A673 (cell line): ENCODE data around the gene SLC24A4. TPM values are rescaled to one million over a fixed set of nuclear protein-coding genes. Genes with fewer than 3 reads are reported as not detected.

Source experiments
- BruUV-seq: library from RNA; stranded (reverse); fragments of 400-500 nt; replicated peaks from 2 replicates; lab custom pipeline; 2021; lab: Mats Ljungman, UMichigan
- CTCF ChIA-PET: fragments of 300-600 bp; sonication (Branson Sonifier 250); formaldehyde crosslinking; loops from one replicate; lab custom pipeline; 2022; ENCODE audit warnings: antibody characterized with exemption; lab: Charles Lee
- POLR2A ChIA-PET: fragments of 300-600 bp; sonication (Branson Sonifier 250); formaldehyde crosslinking; loops from one replicate; lab custom pipeline; 2022; ENCODE audit warnings: antibody characterized with exemption; ENCODE audit not compliant: low non-redundant PET; lab: Charles Lee
- DNase-seq: peaks from one replicate; pipeline ENCODE4 v3.0.0-alpha.2; 2015; ENCODE audit warnings: low spot score
- H3K27ac ChIP-seq: fragments of 200-600 bp; sonication (generic); 2 replicates; pipeline ENCODE4 v1.5.1; 2016; ENCODE audit warnings: mixed run types, low read depth, mild to moderate bottlenecking, mixed read lengths, antibody characterized with exemption, low read length; ENCODE audit not compliant: poor library complexity, severe bottlenecking
- H3K27me3 ChIP-seq: fragments of 200-600 bp; sonication (generic); replicated peaks from 2 replicates; pipeline ENCODE4 v1.6.1; 2017; ENCODE audit warnings: mixed run types, low read depth, mild to moderate bottlenecking, mixed read lengths, antibody characterized with exemption, low read length; ENCODE audit not compliant: insufficient read depth, poor library complexity
- H3K36me3 ChIP-seq: fragments of 200-600 bp; sonication (generic); 2 replicates; pipeline ENCODE4 v1.6.1; 2016; ENCODE audit warnings: mixed run types, mild to moderate bottlenecking, mixed read lengths, antibody characterized with exemption, low read length; ENCODE audit not compliant: insufficient read depth, poor library complexity, severe bottlenecking
- H3K4me1 ChIP-seq: fragments of 200-600 bp; sonication (generic); 2 replicates; pipeline ENCODE4 v1.6.1; 2017; ENCODE audit warnings: mixed run types, mild to moderate bottlenecking, mixed read lengths, antibody characterized with exemption, low read length; ENCODE audit not compliant: insufficient read depth, poor library complexity, severe bottlenecking
- H3K4me3 ChIP-seq: fragments of 200-600 bp; sonication (generic); 2 replicates; pipeline ENCODE4 v1.5.1; 2016; ENCODE audit warnings: low read depth, mixed run types, mild to moderate bottlenecking, mixed read lengths, low read length; ENCODE audit not compliant: poor library complexity, severe bottlenecking
- H3K9me3 ChIP-seq: fragments of 200-600 bp; sonication (generic); 2 replicates; pipeline ENCODE4 v1.6.1; 2016; ENCODE audit warnings: mixed run types, low read depth, mild to moderate bottlenecking, mixed read lengths, antibody characterized with exemption, low read length; ENCODE audit not compliant: poor library complexity, severe bottlenecking
- EZH2 ChIP-seq: fragments of 200-600 bp; sonication (generic); IDR thresholded peaks from 2 replicates; pipeline ENCODE4 v1.6.1; 2017; ENCODE audit warnings: borderline replicate concordance, low read depth, mild to moderate bottlenecking, mixed read lengths, antibody characterized with exemption, low read length; ENCODE audit not compliant: poor library complexity, severe bottlenecking
- intact Hi-C: fragments of 100-400 bp; cut with micrococcal nuclease; formaldehyde crosslinking; loops from one replicate; pipeline ENCODE4 v1.10.0; 2022; ENCODE audit not compliant: unreplicated experiment
- total RNA-seq: library from RNA; stranded (reverse); gene quantifications from 2 replicates; pipeline ENCODE4 v1.2.3, GENCODE V29; 2021
- TF ChIP-seq, protein P1 (sequence below): fragments of 300-800, 200-600 bp; sonication (generic); conservative IDR thresholded peaks from 2 replicates; pipeline ENCODE4 v1.5.1; 2017; ENCODE audit warnings: low read depth, mild to moderate bottlenecking, antibody characterized with exemption, low read length, moderate library complexity, mixed read lengths

Gene SLC24A4
- total RNA-seq, 1 experiment from 2014 or later, result 0.15 TPM

DNA sequence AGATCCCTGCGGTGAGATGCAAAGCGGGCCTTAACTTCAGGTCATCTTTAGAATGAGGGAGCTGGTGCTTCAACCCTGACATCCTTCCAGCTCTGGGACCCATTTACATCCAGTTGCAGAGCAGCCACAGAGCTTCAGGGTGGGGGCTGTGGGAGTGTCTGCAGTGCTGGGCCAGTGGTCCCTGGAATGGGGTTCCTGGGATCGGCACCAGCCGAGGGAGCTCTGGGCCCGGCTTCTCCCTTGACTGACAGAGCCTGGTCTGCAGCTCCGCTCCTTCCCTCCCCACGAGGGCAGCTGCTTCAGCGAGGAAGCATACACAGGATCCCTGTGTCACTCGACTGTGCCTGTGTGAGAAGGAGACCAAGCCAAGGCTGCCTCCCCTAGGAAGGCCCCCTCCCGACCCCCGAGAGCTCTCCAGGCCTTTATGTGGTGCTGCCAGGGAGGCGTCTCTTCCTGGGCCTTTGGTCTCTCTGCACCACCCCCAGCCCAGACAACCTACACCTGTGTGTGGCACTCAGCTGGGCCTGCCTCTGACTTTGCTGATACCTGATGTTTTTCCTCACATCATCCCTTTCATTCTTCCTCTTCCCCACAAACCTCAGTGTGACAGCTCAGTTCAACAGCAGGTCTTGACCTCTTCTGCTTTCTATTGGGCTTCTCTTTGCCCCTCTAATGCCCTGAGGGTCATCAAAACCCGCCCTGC, 142.5 kb downstream of the SLC24A4 start:
- TF ChIP-seq EZH2, result no peak
- TF ChIP-seq, protein P1, sequence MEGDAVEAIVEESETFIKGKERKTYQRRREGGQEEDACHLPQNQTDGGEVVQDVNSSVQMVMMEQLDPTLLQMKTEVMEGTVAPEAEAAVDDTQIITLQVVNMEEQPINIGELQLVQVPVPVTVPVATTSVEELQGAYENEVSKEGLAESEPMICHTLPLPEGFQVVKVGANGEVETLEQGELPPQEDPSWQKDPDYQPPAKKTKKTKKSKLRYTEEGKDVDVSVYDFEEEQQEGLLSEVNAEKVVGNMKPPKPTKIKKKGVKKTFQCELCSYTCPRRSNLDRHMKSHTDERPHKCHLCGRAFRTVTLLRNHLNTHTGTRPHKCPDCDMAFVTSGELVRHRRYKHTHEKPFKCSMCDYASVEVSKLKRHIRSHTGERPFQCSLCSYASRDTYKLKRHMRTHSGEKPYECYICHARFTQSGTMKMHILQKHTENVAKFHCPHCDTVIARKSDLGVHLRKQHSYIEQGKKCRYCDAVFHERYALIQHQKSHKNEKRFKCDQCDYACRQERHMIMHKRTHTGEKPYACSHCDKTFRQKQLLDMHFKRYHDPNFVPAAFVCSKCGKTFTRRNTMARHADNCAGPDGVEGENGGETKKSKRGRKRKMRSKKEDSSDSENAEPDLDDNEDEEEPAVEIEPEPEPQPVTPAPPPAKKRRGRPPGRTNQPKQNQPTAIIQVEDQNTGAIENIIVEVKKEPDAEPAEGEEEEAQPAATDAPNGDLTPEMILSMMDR, result no peak
- intact Hi-C loops, result no loop called here
- no peak for DNase-seq
- no TSS peak for BruUV-seq
- no peaks in the 10 kb centered on the region for H3K27me3 ChIP-seq
- no peak overlapping the region for H3K4me3 ChIP-seq
- CTCF ChIA-PET, result no interaction called here
- H3K36me3 ChIP-seq, result no peaks in the 10 kb centered on the region
- H3K27ac ChIP-seq, result no peak overlapping the region
- peaks cover 5% of the 10 kb centered on the region for H3K9me3 ChIP-seq
- H3K4me1 ChIP-seq, result no peaks in the 10 kb centered on the region
- POLR2A ChIA-PET, result no interaction called here

DNA sequence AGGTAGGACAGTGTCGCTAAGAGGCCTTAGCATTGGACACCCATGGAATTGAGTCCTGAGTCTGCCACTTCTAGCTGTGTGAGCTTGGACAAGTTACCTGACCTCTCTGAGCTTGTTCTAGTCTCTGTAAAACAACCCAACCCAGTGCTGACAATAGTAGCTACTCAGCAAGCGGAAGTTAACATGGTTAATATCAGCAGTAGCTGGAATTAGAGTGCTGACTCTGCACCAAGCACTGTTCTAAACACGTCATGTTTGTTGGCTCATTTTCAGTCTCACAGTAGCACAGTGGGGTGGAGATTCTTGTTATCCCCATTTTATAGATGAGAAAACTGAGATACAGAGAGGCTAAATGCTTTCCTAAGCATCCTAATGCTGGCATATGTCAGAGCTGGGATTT, 143.1 kb downstream of the SLC24A4 start:
- intact Hi-C loops, result no loop called here
- TF ChIP-seq EZH2, result no peak
- TF ChIP-seq, protein P1, result no peak
- H3K4me3 ChIP-seq, result no peak overlapping the region
- no peaks in the 10 kb centered on the region for H3K27me3 ChIP-seq
- CTCF ChIA-PET, result no interaction called here
- no peaks in the 10 kb centered on the region for H3K4me1 ChIP-seq
- DNase-seq, result no peak
- BruUV-seq, result no TSS peak
- H3K9me3 ChIP-seq, result peaks cover 5% of the 10 kb centered on the region
- no peaks in the 10 kb centered on the region for H3K36me3 ChIP-seq
- no peak overlapping the region for H3K27ac ChIP-seq
- POLR2A ChIA-PET, result no interaction called here

DNA sequence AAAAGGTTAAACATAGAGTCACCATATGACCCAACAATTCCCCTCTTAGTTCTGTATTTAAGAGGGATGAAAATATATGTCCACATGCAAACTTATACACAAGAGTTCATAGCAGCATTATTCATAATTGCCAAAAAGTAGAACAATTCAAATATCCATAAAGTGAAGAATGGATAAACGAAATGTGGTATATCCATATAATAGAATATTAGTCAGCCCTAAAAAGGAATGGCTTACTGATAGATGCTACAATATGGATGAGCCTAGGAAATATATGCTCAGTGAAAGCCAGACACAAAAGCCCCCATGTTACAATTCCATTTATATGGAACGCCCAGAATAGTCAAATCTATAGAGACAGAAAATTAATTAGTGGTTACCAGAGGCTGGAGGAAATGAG, 146.6 kb downstream of the SLC24A4 start:
- Histone ChIP-seq H3K4me3 (no peak overlapping the region), H3K27me3 (no peaks in the 10 kb centered on the region), H3K4me1 (no peaks in the 10 kb centered on the region), H3K9me3 (peaks cover 5% of the 10 kb centered on the region), H3K36me3 (no peaks in the 10 kb centered on the region), H3K27ac (no peak overlapping the region)
- CTCF ChIA-PET, result no interaction called here
- DNase-seq, result no peak
- TF ChIP-seq, protein P1, result no peak
- TF ChIP-seq EZH2, result no peak
- intact Hi-C loops, result no loop called here
- POLR2A ChIA-PET, result no interaction called here
- BruUV-seq, result no TSS peak
